ENCODE results near the gene DNAL4.
A peak's percentile ranks its signal among the peaks of the same experiment; 100 is the strongest.

The DNAL4 gene

GRCh38 chr22:38751422-38752346, 42.3 kb downstream of the DNAL4 start:
- TF ChIP-seq CTCF (conservative IDR thresholded peaks at IDR 0.05) = no peak
- peak overlapping the region; percentile 98 for H3K27ac ChIP-seq

- peak overlapping the region; percentile 98 for H3K27ac ChIP-seq
- TF ChIP-seq CTCF (conservative IDR thresholded peaks at IDR 0.05) = no peak
Measured at GRCh38 chr22:38751066-38751421, 42.9 kb downstream of the DNAL4 start.

GRCh38 chr22:38750638-38751037, 43.3 kb downstream of the DNAL4 start:
- peak overlapping the region; percentile 98 for H3K27ac ChIP-seq
- TF ChIP-seq CTCF (conservative IDR thresholded peaks at IDR 0.05) = no peak

- peak overlapping the region; percentile 98; the same call in 1 of the 2 replicates for H3K27ac ChIP-seq
Measured at GRCh38 chr22:38750104-38750503, 43.8 kb downstream of the DNAL4 start.

GRCh38 chr22:38748487-38749136, 45.3 kb downstream of the DNAL4 start:
- TF ChIP-seq CTCF (conservative IDR thresholded peaks at IDR 0.05) = no peak

More at GRCh38 chr22:38750104-38750503, 43.8 kb downstream of the DNAL4 start:
- no peak for TF ChIP-seq CTCF (conservative IDR thresholded peaks at IDR 0.05)

DNA sequence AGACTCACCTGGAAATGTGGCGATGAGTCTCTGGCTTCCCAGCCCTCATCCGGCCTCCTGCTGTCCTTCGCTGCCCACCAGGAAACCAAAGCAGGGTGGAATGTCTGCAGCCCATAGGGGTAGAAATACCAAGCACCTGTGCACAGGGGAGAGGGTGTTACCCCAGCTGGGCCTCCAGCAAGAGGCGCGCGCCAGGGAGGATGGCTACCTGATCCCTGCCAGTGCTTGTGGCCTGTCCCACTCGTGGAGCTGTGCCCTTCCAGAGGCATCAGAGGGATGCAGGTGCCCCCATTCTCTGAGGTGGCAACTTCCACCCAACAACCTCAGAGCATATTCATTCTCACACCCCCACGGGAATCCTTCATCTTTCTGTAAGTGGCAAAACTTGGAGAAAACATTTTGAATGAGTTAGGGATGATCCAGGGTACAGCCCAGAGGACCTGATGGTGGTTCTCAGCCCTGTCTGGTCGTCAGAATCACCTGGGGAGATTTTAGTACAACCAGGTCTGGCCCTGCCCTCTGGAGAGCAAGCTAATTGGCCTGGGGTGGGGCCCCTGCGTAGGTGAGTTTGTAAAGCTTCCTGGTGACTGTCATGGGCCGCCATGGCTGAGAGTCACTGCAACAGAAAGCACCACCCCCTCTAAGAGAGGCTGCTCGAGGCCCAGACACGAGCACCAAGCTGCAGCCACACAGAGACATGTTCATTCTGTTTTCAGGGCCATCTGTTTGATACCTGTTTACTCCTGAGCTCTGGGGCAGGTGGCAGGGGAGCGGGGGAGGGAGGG, 48.1 kb downstream of the DNAL4 start:
- no peak for TF ChIP-seq CTCF (conservative IDR thresholded peaks at IDR 0.05)
- no peak overlapping the region for H3K27ac ChIP-seq

More at GRCh38 chr22:38748487-38749136, 45.3 kb downstream of the DNAL4 start:
- H3K27ac ChIP-seq = no peak overlapping the region

GRCh38 chr22:38744981-38745380, 49.0 kb downstream of the DNAL4 start:
- H3K27ac ChIP-seq = no peak overlapping the region
- no peak for TF ChIP-seq CTCF (conservative IDR thresholded peaks at IDR 0.05)

All from VCaP (cell line).